ENCODE results near the gene RNASEL.

The RNASEL gene

DNA sequence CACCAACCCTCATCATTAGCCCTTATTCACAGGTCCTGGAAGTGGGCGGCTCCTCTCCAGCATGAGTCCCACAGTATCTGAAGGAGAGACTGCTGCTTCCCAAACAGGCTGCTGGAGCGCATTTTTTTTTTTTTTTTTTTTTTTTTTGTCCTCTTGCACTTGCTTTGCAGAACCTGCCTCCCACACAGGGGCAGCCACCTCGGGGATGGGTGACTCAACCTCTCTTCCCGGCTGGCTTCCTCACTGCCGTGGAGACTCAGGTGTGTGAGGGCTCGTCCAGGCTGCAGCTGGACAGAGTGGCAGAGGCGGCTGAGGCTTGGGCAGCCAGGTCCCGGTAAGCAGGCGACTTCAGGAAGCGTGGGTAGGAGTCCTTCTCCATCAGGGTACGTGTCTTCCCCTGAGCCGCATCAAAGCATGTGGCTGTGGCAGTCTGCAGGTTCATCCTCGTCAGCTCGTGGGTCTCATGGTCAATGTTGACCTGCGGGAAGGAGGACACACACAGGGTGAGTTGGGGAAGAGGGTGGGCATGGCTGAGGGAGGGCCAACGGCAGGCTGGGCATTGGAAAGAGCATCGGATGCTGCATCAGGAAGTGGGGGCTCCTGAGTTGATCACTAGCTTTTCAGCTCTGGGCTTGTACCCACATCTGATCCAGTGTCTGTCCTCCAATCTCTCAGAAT, 11.1 kb upstream of the RNASEL start:
- DNase-seq (ENCODE audit: low spot score), result no peak

DNA sequence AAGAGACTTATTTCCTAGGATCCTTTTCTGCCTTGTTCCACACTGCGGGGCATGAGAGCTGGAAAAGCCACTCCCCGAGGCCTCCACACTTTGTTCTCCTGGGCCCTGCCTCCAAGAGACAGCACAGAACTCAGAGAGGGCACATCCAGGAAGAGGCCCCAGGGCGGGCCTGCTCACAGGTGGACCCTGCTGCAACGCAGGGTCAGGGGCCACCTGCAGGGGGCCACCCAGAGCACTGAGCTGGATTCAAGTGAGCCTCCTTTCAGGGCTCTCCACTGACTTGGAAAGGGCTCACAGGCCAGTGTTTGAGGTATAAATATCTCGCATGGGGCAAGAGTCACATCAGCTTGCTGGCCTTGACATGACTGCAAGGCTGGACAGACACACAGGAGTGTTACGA, 10.3 kb upstream of the RNASEL start:
- no peak for DNase-seq (ENCODE audit: low spot score)

DNA sequence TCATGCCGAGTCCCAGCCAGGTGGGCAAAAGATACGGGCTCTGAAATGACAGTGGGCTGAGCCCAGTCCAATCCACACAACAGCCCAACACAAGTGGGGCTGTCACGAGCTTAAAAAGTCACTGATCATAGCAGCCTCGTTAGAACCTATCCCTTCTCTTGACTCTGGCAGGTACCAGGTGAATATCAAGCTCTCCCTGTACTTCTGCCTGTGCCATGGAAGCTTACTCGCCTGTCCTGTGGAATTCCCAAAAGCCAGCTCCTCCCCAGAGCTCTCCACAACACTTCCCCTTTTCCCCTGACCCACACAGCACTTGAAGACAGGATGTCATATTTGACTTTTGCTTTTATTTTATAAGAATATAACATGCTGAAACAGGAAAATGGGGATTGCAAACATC, 9.2 kb upstream of the RNASEL start:
- DNase-seq (ENCODE audit: low spot score), result no peak

- DNase-seq (ENCODE audit: low spot score), result no peak
Observed at GRCh38 chr1:182596934-182597333, 7.9 kb upstream of the RNASEL start.

GRCh38 chr1:182595641-182596240, 6.7 kb upstream of the RNASEL start:
- DNase-seq (ENCODE audit: low spot score), result peak; percentile 49

GRCh38 chr1:182589931-182590330, 875 bp upstream of the RNASEL start:
- no peak for DNase-seq (ENCODE audit: low spot score)

GRCh38 chr1:182589520-182589919, 464 bp upstream of the RNASEL start:
- no peak for DNase-seq (ENCODE audit: low spot score)

GRCh38 chr1:182587666-182588499, 1.2 kb downstream of the RNASEL start:
- DNase-seq (ENCODE audit: low spot score), result no peak

DNA sequence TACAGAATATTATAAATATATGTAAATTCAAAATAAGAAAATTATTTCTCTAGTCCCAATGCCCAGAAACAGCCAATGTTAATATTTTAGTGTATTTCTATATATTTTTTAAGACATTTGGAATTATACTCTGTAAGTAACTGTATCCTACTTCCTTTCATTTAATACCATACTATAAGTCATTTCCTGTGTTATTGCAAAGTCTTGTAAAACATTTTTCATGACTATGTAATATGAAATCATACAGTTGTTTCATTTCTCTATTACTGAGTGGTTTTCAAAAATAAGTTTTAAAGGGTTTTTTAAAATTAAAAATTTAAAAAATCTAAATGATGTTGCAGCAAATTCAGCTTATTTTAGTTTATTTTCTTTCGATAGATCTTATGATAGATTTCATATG, 2.0 kb downstream of the RNASEL start:
- DNase-seq (ENCODE audit: low spot score), result no peak

GRCh38 chr1:182586380-182586779, 2.7 kb downstream of the RNASEL start:
- no peak for DNase-seq (ENCODE audit: low spot score)

- no peak for DNase-seq (ENCODE audit: low spot score)
Observed at GRCh38 chr1:182584746-182585145, 4.3 kb downstream of the RNASEL start.

GRCh38 chr1:182580736-182581135, 8.3 kb downstream of the RNASEL start:
- DNase-seq (ENCODE audit: low spot score), result no peak

GRCh38 chr1:182575540-182576149, 13.4 kb downstream of the RNASEL start:
- DNase-seq (ENCODE audit: low spot score), result no peak

GRCh38 chr1:182574156-182574555, 14.9 kb downstream of the RNASEL start:
- no peak for DNase-seq (ENCODE audit: low spot score)

- no peak for DNase-seq (ENCODE audit: low spot score)
Observed at GRCh38 chr1:182570611-182570970, 18.5 kb downstream of the RNASEL start.

DNA sequence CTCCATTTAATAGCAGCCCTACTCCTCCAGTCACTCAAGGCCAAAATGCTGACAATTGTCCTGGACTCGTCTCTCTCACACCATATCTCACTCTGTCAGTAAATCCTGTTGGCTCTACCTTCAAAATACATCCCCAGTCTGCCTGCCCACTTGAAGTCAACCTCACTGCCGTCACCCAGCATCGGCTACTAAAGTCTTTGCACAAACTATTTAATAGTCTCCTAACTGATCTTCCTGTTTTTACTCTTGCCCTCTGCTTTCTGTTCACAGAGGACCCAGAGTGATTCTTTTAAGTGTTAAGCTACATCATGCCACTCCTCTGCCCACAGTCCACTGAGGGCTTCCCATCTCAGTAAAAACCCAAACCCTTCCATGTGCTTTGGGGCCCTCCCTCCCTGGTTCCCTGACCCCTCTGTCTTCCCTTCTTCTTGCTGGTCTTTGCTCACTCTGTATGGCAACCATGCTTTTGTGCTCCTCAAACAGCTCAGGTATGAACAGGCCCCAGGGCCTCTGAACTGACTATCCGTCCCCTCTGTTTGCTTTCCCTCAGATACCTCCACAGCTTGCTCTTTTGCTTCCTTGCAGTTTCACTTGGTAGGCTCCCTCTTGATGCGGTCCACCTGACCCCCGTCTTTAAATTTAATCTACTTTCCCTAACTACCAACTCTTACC, 19.0 kb downstream of the RNASEL start:
- no peak for DNase-seq (ENCODE audit: low spot score)

- DNase-seq (ENCODE audit: low spot score), result no peak
Observed at GRCh38 chr1:182568647-182569284, 20.3 kb downstream of the RNASEL start.

DNA sequence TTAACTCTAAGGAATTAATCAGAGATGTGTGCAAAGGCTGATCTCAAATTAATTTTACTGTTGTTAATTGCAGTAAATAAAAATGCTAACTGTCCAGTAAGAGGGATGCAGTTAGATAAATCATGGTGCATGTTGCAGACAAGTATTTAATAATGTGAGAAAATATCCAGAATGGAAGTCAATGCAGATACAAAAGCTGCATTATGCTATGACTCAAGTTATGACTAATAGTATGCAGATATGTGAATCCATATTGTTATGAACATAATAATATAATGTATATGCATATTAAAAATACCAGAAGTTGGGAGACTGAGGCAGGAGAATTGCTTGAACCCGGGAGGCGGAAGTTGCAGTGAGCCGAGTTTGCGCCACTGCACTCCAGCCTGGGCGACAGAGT, 21.4 kb downstream of the RNASEL start:
- DNase-seq (ENCODE audit: low spot score), result no peak

GRCh38 chr1:182565537-182565936, 23.5 kb downstream of the RNASEL start:
- no peak for DNase-seq (ENCODE audit: low spot score)

DNA sequence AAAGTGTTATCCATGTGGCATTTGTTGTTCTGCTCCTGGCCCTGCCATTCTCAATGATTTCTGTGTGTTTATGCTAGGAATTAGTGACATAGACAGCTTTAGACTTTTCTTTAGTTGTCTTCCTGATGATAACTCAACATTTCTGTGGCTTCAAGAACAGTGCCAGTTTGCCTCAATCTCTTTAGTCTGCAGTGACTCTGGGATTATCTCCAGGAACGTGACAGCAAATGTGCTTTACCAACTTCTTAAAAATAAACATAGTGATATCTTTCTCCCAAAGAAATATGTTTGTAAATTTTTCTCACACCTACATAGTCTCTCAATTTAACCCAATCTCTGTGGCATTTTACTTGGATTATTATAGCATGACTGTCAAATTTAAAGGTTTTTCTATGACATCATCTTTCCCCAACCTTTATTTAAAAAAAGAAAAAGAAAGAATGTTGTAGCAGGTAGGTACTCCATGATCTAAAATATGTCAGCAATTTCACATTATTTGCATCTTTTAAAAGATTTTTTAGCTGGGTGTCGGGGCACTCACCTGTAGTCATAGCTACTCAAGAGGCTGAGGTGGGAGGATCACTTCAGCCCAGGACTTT, 24.6 kb downstream of the RNASEL start:
- no peak for DNase-seq (ENCODE audit: low spot score)

- no peak for DNase-seq (ENCODE audit: low spot score)
Observed at GRCh38 chr1:182563095-182563494, 26.0 kb downstream of the RNASEL start.

Data from globus pallidus (tissue), 1 donor.